Measurements from ENCODE around the gene CNTN2. TPM values are rescaled to one million over a fixed set of nuclear protein-coding genes. Genes with fewer than 3 reads are reported as not detected.

Gene CNTN2
- total RNA-seq, 1 experiment from 2014 or later = not detected

GRCh38 chr1:205068001-205068400 is 25.0 kb downstream of the CNTN2 start:
- BruUV-seq (replicated peaks) = no TSS peak
- no peaks in the 10 kb centered on the region for H3K36me3 ChIP-seq (ENCODE audit: control insufficient read depth, insufficient read depth, low read length)
- intact Hi-C loops (cut with micrococcal nuclease; ENCODE audit: unreplicated experiment) (loop anchor here (5.0 to 10.0 kb wide), 2 partner anchors 189 to 263 kb away; no protein-coding TSS in a partner anchor), in situ Hi-C loops (cut with HindIII; ENCODE audit: low pct_unique_long_range_greater_than_20kb, low sequenced_read_pairs) (no loop called here)
- TF ChIP-seq TCF7L2 (IDR thresholded peaks at IDR 0.05; ENCODE audit: low read depth, low read length) (no peak), POLR2AphosphoS5 (IDR thresholded peaks at IDR 0.05; ENCODE audit: low read depth, low read length) (no peak), SIN3A (IDR thresholded peaks at IDR 0.05; ENCODE audit: borderline replicate concordance, insufficient read depth, low read depth, low read length) (no peak), CTCF (IDR thresholded peaks at IDR 0.05) (no peak), REST (IDR thresholded peaks at IDR 0.05; ENCODE audit: insufficient read depth in 1 of 2, low read depth in 2 of 2, low read length in 1 of 2) (no peak)
- ChIA-PET POLR2A (no interaction called here), CTCF (no interaction called here)
- no peaks in the 10 kb centered on the region for H3K9me3 ChIP-seq (ENCODE audit: control insufficient read depth, insufficient read depth, low read depth, low read length)
- H3K27ac ChIP-seq (ENCODE audit: low read length) = no peak overlapping the region
- H3K4me3 ChIP-seq (ENCODE audit: low read depth in 2 of 2, low read length in 2 of 2) = no peak overlapping the region
- no peak for DNase-seq (ENCODE audit: low read depth, low spot score)
- H3K4me1 ChIP-seq (ENCODE audit: control insufficient read depth, insufficient read depth, low read length) = no peaks in the 10 kb centered on the region; the same call in 1 of the 2 replicates
- no peaks in the 10 kb centered on the region for H3K27me3 ChIP-seq (ENCODE audit: control insufficient read depth, insufficient read depth, low read length)
- no peak for ATAC-seq

- no peak for ATAC-seq
- in situ Hi-C loops (cut with HindIII; ENCODE audit: low pct_unique_long_range_greater_than_20kb, low sequenced_read_pairs) = no loop called here
- CTCF ChIA-PET = no interaction called here
These were observed 25.5 kb downstream of the CNTN2 start for GRCh38 chr1:205068457-205069040.

More at GRCh38 chr1:205068457-205069040, 25.5 kb downstream of the CNTN2 start:
- Histone ChIP-seq H3K4me3 (ENCODE audit: low read depth in 2 of 2, low read length in 2 of 2) (no peak overlapping the region), H3K27me3 (ENCODE audit: control insufficient read depth, insufficient read depth, low read length) (no peaks in the 10 kb centered on the region), H3K4me1 (ENCODE audit: control insufficient read depth, insufficient read depth, low read length) (no peaks in the 10 kb centered on the region; the same call in 1 of the 2 replicates), H3K27ac (ENCODE audit: low read length) (no peak overlapping the region), H3K36me3 (ENCODE audit: control insufficient read depth, insufficient read depth, low read length) (no peaks in the 10 kb centered on the region), H3K9me3 (ENCODE audit: control insufficient read depth, insufficient read depth, low read depth, low read length) (no peaks in the 10 kb centered on the region)
- no peak for DNase-seq (ENCODE audit: low read depth, low spot score)
- no TSS peak for BruUV-seq (replicated peaks)
- POLR2A ChIA-PET = no interaction called here
- intact Hi-C loops (cut with micrococcal nuclease; ENCODE audit: unreplicated experiment) = loop anchor here (5.0 to 10.0 kb wide), 2 partner anchors 189 to 264 kb away; no protein-coding TSS in a partner anchor
- TF ChIP-seq REST (IDR thresholded peaks at IDR 0.05; ENCODE audit: insufficient read depth in 1 of 2, low read depth in 2 of 2, low read length in 1 of 2) (no peak), POLR2AphosphoS5 (IDR thresholded peaks at IDR 0.05; ENCODE audit: low read depth, low read length) (no peak), TCF7L2 (IDR thresholded peaks at IDR 0.05; ENCODE audit: low read depth, low read length) (no peak), SIN3A (IDR thresholded peaks at IDR 0.05; ENCODE audit: borderline replicate concordance, insufficient read depth, low read depth, low read length) (no peak), CTCF (IDR thresholded peaks at IDR 0.05) (no peak)

All from Panc1 (cell line).